Panc1 (cell line): ENCODE results near the gene ARID5A. TPM values are rescaled to one million over a fixed set of nuclear protein-coding genes. Genes with fewer than 3 reads are reported as not detected.

Experiments
- ATAC-seq: fragments of 200-7000 bp; cut with Tn5 transposase; 2 replicates; pipeline ENCODE4 v1.9.1; 2020; ENCODE audit warnings: mild to moderate bottlenecking, moderate library complexity
- BruUV-seq: library from RNA; stranded (reverse); fragments of 400-500 nt; replicated peaks from 2 replicates; lab custom pipeline; 2021; lab: Mats Ljungman, UMichigan
- CTCF ChIA-PET: fragments of 300-600 bp; sonication (Branson Sonifier 250); formaldehyde crosslinking; loops from one replicate; lab custom pipeline; 2022; ENCODE audit warnings: antibody characterized with exemption; lab: Charles Lee
- POLR2A ChIA-PET: fragments of 300-600 bp; sonication (Branson Sonifier 250); formaldehyde crosslinking; loops from one replicate; lab custom pipeline; 2022; ENCODE audit warnings: antibody characterized with exemption; lab: Charles Lee
- DNase-seq: peaks from one replicate; pipeline ENCODE4 v3.0.0-alpha.2; 2010; ENCODE audit warnings: low read depth, low spot score
- H3K27ac ChIP-seq: 2 replicates; pipeline ENCODE4 v1.5.1; 2011; ENCODE audit warnings: mild to moderate bottlenecking, low read length, inconsistent platforms
- H3K27me3 ChIP-seq: fragments of 200-500 bp; sonication (Bioruptor generic); 2 replicates; pipeline ENCODE4 v1.6.0; 2014; ENCODE audit warnings: low read length, inconsistent platforms; ENCODE audit not compliant: control insufficient read depth, insufficient read depth
- H3K36me3 ChIP-seq: fragments of 200-500 bp; sonication (Bioruptor generic); 2 replicates; pipeline ENCODE4 v1.5.1; 2014; ENCODE audit warnings: inconsistent platforms, mild to moderate bottlenecking, low read length, moderate library complexity; ENCODE audit not compliant: control insufficient read depth, insufficient read depth
- H3K4me1 ChIP-seq: 2 replicates; pipeline ENCODE4 v1.5.1; 2011; ENCODE audit warnings: inconsistent platforms, mild to moderate bottlenecking, low read length, moderate library complexity; ENCODE audit not compliant: control insufficient read depth, insufficient read depth
- H3K4me3 ChIP-seq, 2 experiments: 2 replicates each; pipeline ENCODE4 v1.5.1; 2011 to 2012; ENCODE audit warnings: low read depth in 2 of 2, low read length in 2 of 2, mild to moderate bottlenecking in 2 of 2, inconsistent platforms in 1 of 2, moderate library complexity in 1 of 2
- H3K9me3 ChIP-seq: fragments of 200-500 bp; sonication (Bioruptor generic); 2 replicates; pipeline ENCODE4 v1.5.1; 2014; ENCODE audit warnings: low read depth, mild to moderate bottlenecking, inconsistent platforms, low read length, moderate library complexity; ENCODE audit not compliant: control insufficient read depth, insufficient read depth
- CTCF ChIP-seq: fragments of 450-650 bp; IDR thresholded peaks from 2 replicates; pipeline ENCODE4 v1.5.1; 2017; ENCODE audit warnings: mild to moderate bottlenecking
- POLR2AphosphoS5 ChIP-seq: IDR thresholded peaks from 2 replicates; pipeline ENCODE4 v1.6.1; 2012; ENCODE audit warnings: mild to moderate bottlenecking, low read depth, low read length, moderate library complexity
- REST ChIP-seq, 2 experiments: IDR thresholded peaks; 2 replicates each; pipeline ENCODE4 v1.6.1; 2011 to 2012; ENCODE audit warnings: low read depth in 2 of 2, control low read depth in 1 of 2, low read length in 1 of 2, mild to moderate bottlenecking in 1 of 2, moderate library complexity in 1 of 2; ENCODE audit not compliant: insufficient read depth in 1 of 2
- SIN3A ChIP-seq: IDR thresholded peaks from 2 replicates; pipeline ENCODE4 v1.6.1; 2012; ENCODE audit warnings: low read depth, mild to moderate bottlenecking, low read length, moderate library complexity, borderline replicate concordance; ENCODE audit not compliant: insufficient read depth
- TCF7L2 ChIP-seq: IDR thresholded peaks from 2 replicates; pipeline ENCODE4 v1.6.1; 2011; ENCODE audit warnings: mild to moderate bottlenecking, low read depth, low read length, inconsistent platforms
- in situ Hi-C: cut with HindIII; loops from 2 replicates; pipeline ENCODE4 v1.10.0; 2016; ENCODE audit warnings: low sequenced_read_pairs, low pct_unique_long_range_greater_than_20kb
- intact Hi-C: fragments of 100-400 bp; cut with micrococcal nuclease; formaldehyde crosslinking; loops from one replicate; pipeline ENCODE4 v1.10.0; 2022; ENCODE audit not compliant: unreplicated experiment
- total RNA-seq: library from RNA; stranded (reverse); gene quantifications from one replicate; pipeline ENCODE4 v1.2.1, GENCODE V29; 2021; ENCODE audit not compliant: unreplicated experiment

The ARID5A gene
- total RNA-seq, 1 experiment from 2014 or later, result 19.3 TPM

GRCh38 chr2:96489663-96490062 lies 46.9 kb upstream of the ARID5A start:
- intact Hi-C loops, result no loop called here
- ChIA-PET CTCF (interaction anchor here (0.6 kb wide), 1 partner anchor 11 kb away, joined by 3 read pairs; no protein-coding TSS in a partner anchor), POLR2A (no interaction called here)
- TF ChIP-seq POLR2AphosphoS5, result no peak
- no peak for TF ChIP-seq CTCF
- TF ChIP-seq REST (IDR thresholded peaks at IDR 0.05; ENCODE audit: insufficient read depth in 1 of 2, low read depth in 2 of 2, low read length in 1 of 2), result no peak
- TF ChIP-seq TCF7L2, result no peak
- no peak for TF ChIP-seq SIN3A
- Histone ChIP-seq H3K9me3 (no peaks in the 10 kb centered on the region), H3K27ac (no peak overlapping the region), H3K27me3 (no peaks in the 10 kb centered on the region), H3K4me3 (no peak overlapping the region), H3K4me1 (peaks cover 9% of the 10 kb centered on the region; the same call in 1 of the 2 replicates), H3K36me3 (no peaks in the 10 kb centered on the region)
- DNase-seq, result no peak
- BruUV-seq, result no TSS peak
- in situ Hi-C loops, result no loop called here
- no peak for ATAC-seq

- in situ Hi-C loops, result no loop called here
- TF ChIP-seq CTCF, result no peak
- no peak for TF ChIP-seq SIN3A
- TF ChIP-seq POLR2AphosphoS5, result no peak
- no peak for TF ChIP-seq REST (IDR thresholded peaks at IDR 0.05; ENCODE audit: insufficient read depth in 1 of 2, low read depth in 2 of 2, low read length in 1 of 2)
- TF ChIP-seq TCF7L2, result no peak
- Histone ChIP-seq H3K27ac (no peak overlapping the region), H3K4me1 (0 out of 2 replicates have a peak, but pooled peaks cover 3% of the 10 kb centered on the region), H3K36me3 (no peaks in the 10 kb centered on the region), H3K27me3 (no peaks in the 10 kb centered on the region), H3K4me3 (no peak overlapping the region), H3K9me3 (no peaks in the 10 kb centered on the region)
- no peak for ATAC-seq
- ChIA-PET CTCF (no interaction called here), POLR2A (no interaction called here)
- DNase-seq, result no peak
- intact Hi-C loops, result no loop called here
- no TSS peak for BruUV-seq
Observed at GRCh38 chr2:96491860-96492497, 44.6 kb upstream of the ARID5A start.
